SK-N-SH (cell line): ENCODE measurements around the gene ATP2A3.

Experiments
- EP300 ChIP-seq, 2 experiments: IDR thresholded peaks; 2 replicates each; pipeline versions ENCODE4 v1.4.0 to v1.6.1; 2012; ENCODE audit warnings: borderline replicate concordance in 1 of 2, low read depth in 1 of 2, low read length in 1 of 2
- EZH2phosphoT487 ChIP-seq: fragments of 200-600 bp; sonication (generic); IDR thresholded peaks from 2 replicates; pipeline ENCODE4 v1.6.1; 2017; ENCODE audit warnings: low read depth, mixed run types, mild to moderate bottlenecking, antibody characterized with exemption, moderate library complexity, borderline replicate concordance
- GABPA ChIP-seq: IDR thresholded peaks from 2 replicates; pipeline ENCODE4 v1.4.0; 2012; ENCODE audit warnings: low read depth, mild to moderate bottlenecking
- POLR2AphosphoS5 ChIP-seq: IDR thresholded peaks from 2 replicates; pipeline ENCODE4 v1.6.1; 2012; ENCODE audit warnings: low read depth, low read length
- RAD21 ChIP-seq: IDR thresholded peaks from 2 replicates; pipeline ENCODE4 v1.6.1; 2012; ENCODE audit warnings: mild to moderate bottlenecking, low read length
- SMC3 ChIP-seq: IDR thresholded peaks from 2 replicates; pipeline ENCODE4 v1.6.1; 2012; ENCODE audit warnings: low read depth, low read length, improper control_type of control experiment
- YY1 ChIP-seq: IDR thresholded peaks from 2 replicates; pipeline ENCODE4 v1.4.0; 2012; ENCODE audit warnings: low read depth, mild to moderate bottlenecking
- TF ChIP-seq, protein P1 (sequence below): fragments of 200-600 bp; sonication (generic); IDR thresholded peaks from 2 replicates; pipeline ENCODE4 v1.6.1; 2017; ENCODE audit warnings: antibody characterized with exemption, mild to moderate bottlenecking, moderate library complexity
- TF ChIP-seq, protein P2 (sequence below): IDR thresholded peaks from 2 replicates; pipeline ENCODE4 v1.6.1; 2012; ENCODE audit warnings: mild to moderate bottlenecking, low read depth, low read length, moderate library complexity

GRCh38 chr17:3956327-3956957, 7.8 kb downstream of the ATP2A3 start:
- TF ChIP-seq GABPA (no peak), EZH2phosphoT487 (no peak), POLR2AphosphoS5 (no peak), SMC3 (no peak), YY1 (no peak), EP300 (IDR thresholded peaks at IDR 0.05; ENCODE audit: borderline replicate concordance in 1 of 2, low read depth in 1 of 2, low read length in 1 of 2) (no peak), RAD21 (no peak)
- TF ChIP-seq, protein P1, sequence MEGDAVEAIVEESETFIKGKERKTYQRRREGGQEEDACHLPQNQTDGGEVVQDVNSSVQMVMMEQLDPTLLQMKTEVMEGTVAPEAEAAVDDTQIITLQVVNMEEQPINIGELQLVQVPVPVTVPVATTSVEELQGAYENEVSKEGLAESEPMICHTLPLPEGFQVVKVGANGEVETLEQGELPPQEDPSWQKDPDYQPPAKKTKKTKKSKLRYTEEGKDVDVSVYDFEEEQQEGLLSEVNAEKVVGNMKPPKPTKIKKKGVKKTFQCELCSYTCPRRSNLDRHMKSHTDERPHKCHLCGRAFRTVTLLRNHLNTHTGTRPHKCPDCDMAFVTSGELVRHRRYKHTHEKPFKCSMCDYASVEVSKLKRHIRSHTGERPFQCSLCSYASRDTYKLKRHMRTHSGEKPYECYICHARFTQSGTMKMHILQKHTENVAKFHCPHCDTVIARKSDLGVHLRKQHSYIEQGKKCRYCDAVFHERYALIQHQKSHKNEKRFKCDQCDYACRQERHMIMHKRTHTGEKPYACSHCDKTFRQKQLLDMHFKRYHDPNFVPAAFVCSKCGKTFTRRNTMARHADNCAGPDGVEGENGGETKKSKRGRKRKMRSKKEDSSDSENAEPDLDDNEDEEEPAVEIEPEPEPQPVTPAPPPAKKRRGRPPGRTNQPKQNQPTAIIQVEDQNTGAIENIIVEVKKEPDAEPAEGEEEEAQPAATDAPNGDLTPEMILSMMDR: no peak
- TF ChIP-seq, protein P2, sequence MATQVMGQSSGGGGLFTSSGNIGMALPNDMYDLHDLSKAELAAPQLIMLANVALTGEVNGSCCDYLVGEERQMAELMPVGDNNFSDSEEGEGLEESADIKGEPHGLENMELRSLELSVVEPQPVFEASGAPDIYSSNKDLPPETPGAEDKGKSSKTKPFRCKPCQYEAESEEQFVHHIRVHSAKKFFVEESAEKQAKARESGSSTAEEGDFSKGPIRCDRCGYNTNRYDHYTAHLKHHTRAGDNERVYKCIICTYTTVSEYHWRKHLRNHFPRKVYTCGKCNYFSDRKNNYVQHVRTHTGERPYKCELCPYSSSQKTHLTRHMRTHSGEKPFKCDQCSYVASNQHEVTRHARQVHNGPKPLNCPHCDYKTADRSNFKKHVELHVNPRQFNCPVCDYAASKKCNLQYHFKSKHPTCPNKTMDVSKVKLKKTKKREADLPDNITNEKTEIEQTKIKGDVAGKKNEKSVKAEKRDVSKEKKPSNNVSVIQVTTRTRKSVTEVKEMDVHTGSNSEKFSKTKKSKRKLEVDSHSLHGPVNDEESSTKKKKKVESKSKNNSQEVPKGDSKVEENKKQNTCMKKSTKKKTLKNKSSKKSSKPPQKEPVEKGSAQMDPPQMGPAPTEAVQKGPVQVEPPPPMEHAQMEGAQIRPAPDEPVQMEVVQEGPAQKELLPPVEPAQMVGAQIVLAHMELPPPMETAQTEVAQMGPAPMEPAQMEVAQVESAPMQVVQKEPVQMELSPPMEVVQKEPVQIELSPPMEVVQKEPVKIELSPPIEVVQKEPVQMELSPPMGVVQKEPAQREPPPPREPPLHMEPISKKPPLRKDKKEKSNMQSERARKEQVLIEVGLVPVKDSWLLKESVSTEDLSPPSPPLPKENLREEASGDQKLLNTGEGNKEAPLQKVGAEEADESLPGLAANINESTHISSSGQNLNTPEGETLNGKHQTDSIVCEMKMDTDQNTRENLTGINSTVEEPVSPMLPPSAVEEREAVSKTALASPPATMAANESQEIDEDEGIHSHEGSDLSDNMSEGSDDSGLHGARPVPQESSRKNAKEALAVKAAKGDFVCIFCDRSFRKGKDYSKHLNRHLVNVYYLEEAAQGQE: no peak
